ENCODE measurements around the gene ERBB2.

The ERBB2 gene

DNA sequence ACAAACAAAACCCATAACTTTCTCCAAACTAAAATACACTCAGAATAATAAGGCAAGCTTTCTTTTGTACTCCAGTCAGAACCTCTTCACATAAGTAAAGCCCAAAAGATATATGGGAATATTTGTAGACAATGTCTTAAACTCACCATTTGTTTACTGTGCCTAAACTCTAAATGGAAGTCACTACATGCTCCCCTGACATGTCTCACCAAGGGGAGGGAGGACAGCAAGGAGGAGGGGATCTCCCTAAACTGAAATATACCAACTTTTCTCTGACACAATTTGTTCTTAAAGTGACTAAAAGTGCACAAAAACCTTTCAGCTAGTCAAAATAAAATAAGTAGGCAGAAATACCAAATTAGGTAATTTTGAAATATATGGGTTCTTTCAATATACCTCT, 76.4 kb downstream of the ERBB2 start:
- no peak for DNase-seq (ENCODE audit: low read depth, low spot score)

DNA sequence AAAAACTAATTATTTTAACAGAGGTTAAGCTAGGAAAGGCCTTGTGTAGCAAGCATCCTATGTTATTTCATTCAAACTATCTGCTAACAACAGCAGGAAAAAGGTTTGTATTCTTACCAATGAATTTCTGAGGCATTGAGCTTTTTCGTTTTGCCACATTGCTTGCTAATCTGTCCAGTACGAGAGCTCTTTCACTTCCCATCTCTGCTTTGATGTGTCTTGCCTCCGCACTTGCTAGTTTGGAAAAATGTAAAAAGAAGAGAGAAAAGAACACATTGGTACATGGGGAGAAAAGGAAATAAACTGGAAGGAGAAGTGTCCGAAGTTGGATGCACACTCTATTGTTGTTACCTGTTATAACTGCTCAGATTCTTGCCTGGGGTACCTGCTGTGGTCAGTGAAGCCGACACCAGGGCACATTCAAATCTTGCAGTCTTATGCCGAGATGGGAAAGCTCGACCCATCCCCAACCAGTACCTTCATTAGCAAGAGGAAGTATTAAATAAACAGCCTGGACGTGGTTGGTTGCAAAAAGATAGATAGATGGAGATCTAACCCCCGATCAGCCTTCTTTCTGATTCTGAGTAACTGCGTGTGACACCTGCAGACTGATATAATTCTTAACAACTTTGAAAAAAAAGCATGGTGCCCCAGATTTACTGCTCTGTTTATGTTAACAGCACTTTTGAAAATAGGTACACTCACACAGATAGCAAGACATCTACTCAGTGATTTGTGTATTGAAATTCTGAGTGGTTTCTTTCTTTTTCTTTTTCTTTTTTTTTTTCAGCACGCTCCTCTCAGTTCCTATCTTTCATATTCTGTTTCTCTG, 77.9 kb downstream of the ERBB2 start:
- H3K27ac ChIP-seq: no peak overlapping the region
- no peak for DNase-seq (ENCODE audit: low read depth, low spot score)

More for the DNA sequence above, 76.4 kb downstream of the ERBB2 start:
- no peak overlapping the region for H3K27ac ChIP-seq
